K562 (cell line): ENCODE data around the gene PSAP. TPM values are rescaled to one million over a fixed set of nuclear protein-coding genes. Genes with fewer than 3 reads are reported as not detected.

ENCODE experiments used
- CREBBP ChIP-seq: IDR thresholded peaks from one replicate; pipeline ENCODE4 v1.6.1; 2012; ENCODE audit warnings: low read depth, mild to moderate bottlenecking, control low read depth, inconsistent platforms, low read length
- ELF1 ChIP-seq: fragments of 200-800 bp; sonication (Bioruptor generic); IDR thresholded peaks from 2 replicates; pipeline ENCODE4 v1.6.1; 2016; ENCODE audit warnings: missing genetic modification characterization, missing compliant biosample characterization
- FOXJ3 ChIP-seq: sonication (generic); formaldehyde crosslinking; IDR thresholded peaks from 2 replicates; pipeline ENCODE4 v1.4.0; 2020; ENCODE audit warnings: mild to moderate bottlenecking, missing genetic modification reagents
- FOXK1 ChIP-seq: sonication (generic); formaldehyde crosslinking; IDR thresholded peaks from 2 replicates; pipeline ENCODE4 v1.8.0; 2022; ENCODE audit warnings: missing genetic modification reagents, mild to moderate bottlenecking, borderline replicate concordance
- HBP1 ChIP-seq: fragments of 450-650 bp; formaldehyde crosslinking; IDR thresholded peaks from 2 replicates; pipeline ENCODE4 v1.4.0; 2022; ENCODE audit warnings: missing genetic modification characterization
- HDAC3 ChIP-seq: fragments of 450-650 bp; IDR thresholded peaks from 2 replicates; pipeline ENCODE4 v1.6.1; 2018; ENCODE audit warnings: borderline replicate concordance, mild to moderate bottlenecking, moderate library complexity; ENCODE audit not compliant: partially characterized antibody
- KAT8 ChIP-seq: fragments of 450-650 bp; IDR thresholded peaks from 2 replicates; pipeline ENCODE4 v1.6.1; 2016; ENCODE audit warnings: low read depth, mild to moderate bottlenecking
- MCM3 ChIP-seq: fragments of 450-650 bp; IDR thresholded peaks from 2 replicates; pipeline ENCODE4 v1.6.1; 2016
- PBX2 ChIP-seq, 2 experiments: IDR thresholded peaks in 1 of 2; conservative IDR thresholded peaks in 1 of 2; 2 replicates each; pipeline ENCODE4 v1.6.1; 2016; ENCODE audit warnings: low read depth in 2 of 2, mild to moderate bottlenecking in 1 of 2, missing compliant biosample characterization in 1 of 2, missing genetic modification characterization in 1 of 2, moderate library complexity in 1 of 2
- PURB ChIP-seq: sonication (generic); formaldehyde crosslinking; IDR thresholded peaks from 2 replicates; pipeline ENCODE4 v1.9.0; 2021; ENCODE audit warnings: low read depth, mild to moderate bottlenecking, missing genetic modification reagents
- RUNX1 ChIP-seq: sonication (generic); IDR thresholded peaks from 2 replicates; pipeline ENCODE4 v1.6.1; 2016; ENCODE audit warnings: antibody characterized with exemption, low read depth
- TAL1 ChIP-seq: fragments of 450-650 bp; IDR thresholded peaks from 2 replicates; pipeline ENCODE4 v1.6.1; 2016; ENCODE audit warnings: mild to moderate bottlenecking
- TCF15 ChIP-seq: fragments of 250-450 bp; sonication (Bioruptor Pico); IDR thresholded peaks from 2 replicates; pipeline ENCODE4 v1.8.0; 2022; ENCODE audit warnings: moderate library complexity, mild to moderate bottlenecking, inconsistent platforms
- THRA ChIP-seq: fragments of 450-650 bp; IDR thresholded peaks from 2 replicates; pipeline ENCODE4 v1.6.1; 2017; ENCODE audit warnings: mild to moderate bottlenecking, moderate library complexity
- ZKSCAN1 ChIP-seq: fragments of 150-350 bp; IDR thresholded peaks from 2 replicates; pipeline ENCODE4 v1.6.1; 2016; ENCODE audit warnings: low read depth, low read length
- ZNF174 ChIP-seq: fragments of 250-450 bp; sonication (Bioruptor Pico); IDR thresholded peaks from 2 replicates; pipeline ENCODE4 v1.4.0; 2020; ENCODE audit warnings: mild to moderate bottlenecking
- ZNF282 ChIP-seq: sonication (generic); formaldehyde crosslinking; IDR thresholded peaks from 2 replicates; pipeline ENCODE4 v1.8.1; 2023; ENCODE audit warnings: missing genetic modification reagents
- ZNF316 ChIP-seq: fragments of 450-650 bp; IDR thresholded peaks from 2 replicates; pipeline ENCODE4 v1.6.1; 2016
- polyA plus RNA-seq, 8 experiments: library from polyadenylated mRNA; depleted of rRNA in 4 of 8; stranded (reverse) in 5 of 8; unstranded in 3 of 8; fragments of >200 nt; fragmentation: Nextera tagmentation in 2 of 8; fragmentation: Illumina TruSeq in 1 of 8; extraction: Ambion mirVana in 2 of 8; extraction: Trizol in 1 of 8; gene quantifications; 2 replicates each; pipeline versions ENCODE4 v1.2.1 to v1.2.3, GENCODE V29; 2011 to 2014; ENCODE audit warnings: inconsistent platforms in 1 of 8, missing spikeins in 1 of 8
- total RNA-seq, 7 experiments: library from RNA; depleted of rRNA in 6 of 7; stranded (reverse); fragments of >200 nt in 6 of 7; fragmentation: Illumina TruSeq in 2 of 7; extraction: Trizol in 2 of 7; gene quantifications; 2 replicates each; pipeline versions ENCODE4 v1.2.1 to v1.2.3, GENCODE V29; 2011 to 2021; ENCODE audit warnings: low replicate concordance in 1 of 7
- TF ChIP-seq, protein P1 (sequence below): sonication (generic); formaldehyde crosslinking; IDR thresholded peaks from 2 replicates; pipeline ENCODE4 v1.8.0; 2022; ENCODE audit warnings: mild to moderate bottlenecking, missing genetic modification reagents
- TF ChIP-seq, protein P2 (sequence below): fragments of 250-450 bp; sonication (Bioruptor Pico); IDR thresholded peaks from 2 replicates; pipeline ENCODE4 v1.5.0; 2020; ENCODE audit warnings: mild to moderate bottlenecking

PSAP gene
- total and polyA plus RNA-seq, 9 of the 15 experiments (the other 6 are each of a cell fraction or from before 2014, with no cell fraction given), result 245 to 700 (median 429) TPM

DNA sequence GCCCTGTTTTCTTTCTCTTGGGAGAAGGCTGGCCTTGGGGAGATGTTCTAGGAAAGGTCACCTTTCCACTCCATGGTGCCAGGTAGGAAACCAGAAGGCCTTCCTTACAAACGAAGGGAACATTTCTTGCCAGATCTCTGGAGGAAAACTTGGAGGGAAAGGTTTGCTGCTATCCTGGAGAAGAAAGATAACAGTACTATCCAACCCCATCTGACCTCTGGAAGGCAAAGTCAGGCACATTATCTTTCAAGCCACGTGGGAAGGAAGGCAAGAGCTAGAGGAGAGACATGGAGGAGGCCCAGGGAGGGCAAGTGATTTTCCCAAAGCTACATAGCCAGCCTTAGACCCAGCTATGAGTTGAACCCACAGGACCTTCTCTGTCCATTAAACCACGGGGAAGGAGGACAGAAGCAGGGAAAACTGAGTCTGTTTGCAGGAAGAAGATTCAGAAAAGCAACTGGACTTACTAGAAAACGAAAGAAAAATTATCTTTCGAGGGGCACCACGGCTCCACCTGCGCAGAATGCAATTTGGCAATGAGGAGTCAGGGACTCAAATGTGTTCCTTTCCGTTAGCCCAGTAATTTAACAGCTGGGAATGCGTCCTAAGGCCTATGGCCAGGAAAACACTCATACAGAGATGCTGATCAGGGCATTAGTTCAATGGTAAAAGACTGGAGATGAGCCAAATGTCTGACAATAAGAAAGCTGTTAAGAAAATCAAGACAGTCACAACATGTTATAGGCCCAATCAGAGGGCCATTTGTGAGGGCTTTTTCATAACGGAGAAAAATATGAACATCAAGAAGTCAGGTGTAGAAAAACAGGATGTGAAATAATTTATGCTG lies 32.0 kb upstream of the PSAP start (continued):
- TF ChIP-seq HDAC3 (no peak), THRA (no peak), TAL1 (peak; percentile 90), ZKSCAN1 (no peak), TCF15 (CRISPR knock-in tag) (no peak), KAT8 (no peak), FOXJ3 (CRISPR knock-in tag) (no peak), FOXK1 (CRISPR knock-in tag) (no peak), MCM3 (no peak), ZNF282 (no peak), ZNF174 (CRISPR knock-in tag) (no peak), ZNF316 (no peak), PBX2 (CRISPR knock-in tag; IDR thresholded peaks at IDR 0.05; ENCODE audit: low read depth) (no peak), PBX2 (tag; conservative IDR thresholded peaks at IDR 0.05; ENCODE audit: low read depth) (no peak), PURB (CRISPR knock-in tag) (no peak), CREBBP (no peak), ELF1 (tag) (no peak), HBP1 (CRISPR knock-in tag) (no peak), RUNX1 (no peak)
- TF ChIP-seq, protein P1, sequence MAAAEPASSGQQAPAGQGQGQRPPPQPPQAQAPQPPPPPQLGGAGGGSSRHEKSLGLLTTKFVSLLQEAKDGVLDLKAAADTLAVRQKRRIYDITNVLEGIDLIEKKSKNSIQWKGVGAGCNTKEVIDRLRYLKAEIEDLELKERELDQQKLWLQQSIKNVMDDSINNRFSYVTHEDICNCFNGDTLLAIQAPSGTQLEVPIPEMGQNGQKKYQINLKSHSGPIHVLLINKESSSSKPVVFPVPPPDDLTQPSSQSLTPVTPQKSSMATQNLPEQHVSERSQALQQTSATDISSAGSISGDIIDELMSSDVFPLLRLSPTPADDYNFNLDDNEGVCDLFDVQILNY, result no peak
- TF ChIP-seq, protein P2, sequence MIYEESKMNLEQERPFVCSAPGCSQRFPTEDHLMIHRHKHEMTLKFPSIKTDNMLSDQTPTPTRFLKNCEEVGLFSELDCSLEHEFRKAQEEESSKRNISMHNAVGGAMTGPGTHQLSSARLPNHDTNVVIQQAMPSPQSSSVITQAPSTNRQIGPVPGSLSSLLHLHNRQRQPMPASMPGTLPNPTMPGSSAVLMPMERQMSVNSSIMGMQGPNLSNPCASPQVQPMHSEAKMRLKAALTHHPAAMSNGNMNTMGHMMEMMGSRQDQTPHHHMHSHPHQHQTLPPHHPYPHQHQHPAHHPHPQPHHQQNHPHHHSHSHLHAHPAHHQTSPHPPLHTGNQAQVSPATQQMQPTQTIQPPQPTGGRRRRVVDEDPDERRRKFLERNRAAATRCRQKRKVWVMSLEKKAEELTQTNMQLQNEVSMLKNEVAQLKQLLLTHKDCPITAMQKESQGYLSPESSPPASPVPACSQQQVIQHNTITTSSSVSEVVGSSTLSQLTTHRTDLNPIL, result no peak
